H1 (cell line): ENCODE measurements around the gene CHAT. TPM values are rescaled to one million over a fixed set of nuclear protein-coding genes. Genes with fewer than 3 reads are reported as not detected.

Experiments
- CTCF ChIA-PET: fragments of 300-600 bp; sonication (Branson Sonifier 250); formaldehyde crosslinking; loops from one replicate; lab custom pipeline; 2021; ENCODE audit not compliant: partially characterized antibody; lab: Charles Lee
- POLR2A ChIA-PET: fragments of 300-600 bp; sonication (Branson Sonifier 250); formaldehyde crosslinking; loops from one replicate; lab custom pipeline; 2021; ENCODE audit warnings: inconsistent platforms; ENCODE audit not compliant: partially characterized antibody; lab: Charles Lee
- DNase-seq, 2 experiments: peaks; one replicate each; pipeline versions ENCODE4 v3.0.0 to v3.0.0-alpha.2; 2010 to 2022; ENCODE audit warnings: low spot score in 2 of 2, low read depth in 1 of 2, mixed read lengths in 1 of 2
- FAIRE-seq: peaks from 2 replicates; lab custom pipeline; 2011; peaks lifted over from hg19 to GRCh38; lab: Jason Lieb, UNC
- H2AFZ ChIP-seq: 2 replicates; pipeline ENCODE4 v1.8.1; 2012; ENCODE audit warnings: low read length, inconsistent platforms
- H2AK5ac ChIP-seq: 2 replicates; pipeline ENCODE4 v1.6.1; 2013; ENCODE audit warnings: low read depth, low read length
- H2BK120ac ChIP-seq: replicated peaks from 2 replicates; pipeline ENCODE3; 2013; ENCODE audit warnings: low read depth, low read length, inconsistent platforms
- H2BK12ac ChIP-seq: 2 replicates; pipeline ENCODE4 v1.6.1; 2013; ENCODE audit warnings: low read depth, low read length
- H2BK15ac ChIP-seq: 2 replicates; pipeline ENCODE4 v1.6.1; 2013; ENCODE audit warnings: low read length
- H2BK20ac ChIP-seq: 2 replicates; pipeline ENCODE4 v1.6.1; 2013; ENCODE audit warnings: low read length
- H2BK5ac ChIP-seq: 2 replicates; pipeline ENCODE4 v1.6.1; 2013; ENCODE audit warnings: low read depth, low read length
- H3K14ac ChIP-seq: 2 replicates; pipeline ENCODE4 v1.6.1; 2013; ENCODE audit warnings: inconsistent platforms; ENCODE audit not compliant: insufficient read length
- H3K18ac ChIP-seq: 2 replicates; pipeline ENCODE4 v1.6.1; 2013; ENCODE audit warnings: low read length; ENCODE audit errors: extremely low read depth
- H3K23ac ChIP-seq: 2 replicates; pipeline ENCODE4 v1.6.1; 2013; ENCODE audit warnings: inconsistent platforms; ENCODE audit not compliant: insufficient read length
- H3K23me2 ChIP-seq: 2 replicates; pipeline ENCODE4 v1.6.1; 2013; ENCODE audit warnings: low read depth, low read length
- H3K27ac ChIP-seq: 2 replicates; pipeline ENCODE4 v1.6.1; 2011; ENCODE audit warnings: low read depth, low read length, inconsistent platforms
- H3K27me3 ChIP-seq, 4 experiments: replicated peaks in 1 of 4; 1 replicate in 1 of 4; 2 replicates in 3 of 4; pipeline versions ENCODE4 v1.6.1 to v1.8.1; 2011 to 2013; ENCODE audit warnings: low read length in 3 of 4, mild to moderate bottlenecking in 3 of 4, inconsistent platforms in 2 of 4, mixed read lengths in 2 of 4, moderate library complexity in 1 of 4; ENCODE audit not compliant: control insufficient read depth in 3 of 4, insufficient read depth in 3 of 4; ENCODE audit errors: extremely low read depth in 1 of 4
- H3K36me3 ChIP-seq, 4 experiments: 2 replicates each; pipeline versions ENCODE4 v1.6.1 to v1.8.1; 2011 to 2013; ENCODE audit warnings: mild to moderate bottlenecking in 4 of 4, low read length in 3 of 4, moderate library complexity in 2 of 4, control low read depth in 1 of 4, inconsistent platforms in 1 of 4; ENCODE audit not compliant: insufficient read depth in 4 of 4, control insufficient read depth in 2 of 4
- H3K4ac ChIP-seq: replicated peaks from 2 replicates; pipeline ENCODE3; 2013; ENCODE audit warnings: low read length, low read depth, mixed read lengths, inconsistent platforms; ENCODE audit not compliant: insufficient read length
- H3K4me1 ChIP-seq, 4 experiments: replicated peaks in 1 of 4; 1 replicate in 1 of 4; 2 replicates in 3 of 4; pipeline versions ENCODE4 v1.6.1 to v1.8.1; 2011 to 2013; ENCODE audit warnings: low read length in 3 of 4, inconsistent platforms in 2 of 4, mixed read lengths in 1 of 4; ENCODE audit not compliant: insufficient read depth in 4 of 4, control insufficient read depth in 3 of 4
- H3K4me2 ChIP-seq, 2 experiments: 2 replicates each; pipeline versions ENCODE4 v1.6.1 to v1.8.1; 2011 to 2013; ENCODE audit warnings: low read depth in 2 of 2, low read length in 2 of 2, control low read depth in 1 of 2, inconsistent platforms in 1 of 2, mild to moderate bottlenecking in 1 of 2; ENCODE audit not compliant: insufficient read depth in 1 of 2
- H3K4me3 ChIP-seq, 4 experiments: fragments of 200-600, 300-600 bp in 1 of 4; sonication (generic), shearing (Covaris generic), sonication (Bioruptor Twin) in 1 of 4; 2 replicates each; pipeline versions ENCODE4 v1.5.1 to v1.8.1; 2011 to 2016; ENCODE audit warnings: low read length in 4 of 4, low read depth in 3 of 4, control low read depth in 2 of 4, inconsistent platforms in 2 of 4, mild to moderate bottlenecking in 2 of 4, mixed read lengths in 1 of 4, moderate library complexity in 1 of 4; ENCODE audit not compliant: insufficient read depth in 2 of 4; ENCODE audit errors: extremely low read depth in 1 of 4
- H3K56ac ChIP-seq: replicated peaks from 2 replicates; pipeline ENCODE3; 2013; ENCODE audit warnings: low read depth, mild to moderate bottlenecking, mixed read lengths, low read length, inconsistent platforms; ENCODE audit not compliant: insufficient read length
- H3K79me1 ChIP-seq: 2 replicates; pipeline ENCODE4 v1.6.1; 2013; ENCODE audit warnings: low read depth, low read length, control low read depth
- H3K79me2 ChIP-seq, 2 experiments: 2 replicates each; pipeline versions ENCODE4 v1.6.1 to v1.8.1; 2012 to 2013; ENCODE audit warnings: low read length in 2 of 2, mild to moderate bottlenecking in 2 of 2, inconsistent platforms in 1 of 2; ENCODE audit not compliant: insufficient read depth in 2 of 2, control insufficient read depth in 1 of 2
- H3K9ac ChIP-seq, 4 experiments: replicated peaks in 1 of 4; 1 replicate in 1 of 4; 2 replicates in 3 of 4; pipeline versions ENCODE4 v1.6.1 to v1.8.1; 2011 to 2013; ENCODE audit warnings: low read depth in 3 of 4, low read length in 3 of 4, control low read depth in 2 of 4, mild to moderate bottlenecking in 2 of 4, moderate library complexity in 2 of 4, inconsistent platforms in 1 of 4; ENCODE audit errors: extremely low read depth in 1 of 4
- H3K9me3 ChIP-seq, 2 experiments: 2 replicates each; pipeline versions ENCODE4 v1.6.1 to v1.8.1; 2012 to 2013; ENCODE audit warnings: mild to moderate bottlenecking in 2 of 2, moderate library complexity in 2 of 2, control low read depth in 1 of 2, inconsistent platforms in 1 of 2, low read depth in 1 of 2, low read length in 1 of 2, mixed read lengths in 1 of 2; ENCODE audit not compliant: insufficient read depth in 2 of 2
- H4K20me1 ChIP-seq, 2 experiments: replicated peaks in 1 of 2; 2 replicates each; pipeline versions ENCODE3 to v1.8.1; 2011 to 2013; ENCODE audit warnings: inconsistent platforms in 2 of 2, low read length in 2 of 2, mild to moderate bottlenecking in 1 of 2; ENCODE audit not compliant: insufficient read depth in 2 of 2, control insufficient read depth in 1 of 2
- H4K5ac ChIP-seq: 2 replicates; pipeline ENCODE4 v1.6.1; 2013; ENCODE audit warnings: low read length, low read depth, mixed read lengths, inconsistent platforms; ENCODE audit not compliant: insufficient read length
- H4K8ac ChIP-seq: 2 replicates; pipeline ENCODE4 v1.8.0; 2013; ENCODE audit warnings: mild to moderate bottlenecking, moderate library complexity, low read length, inconsistent platforms; ENCODE audit not compliant: insufficient read depth; ENCODE audit errors: extremely low read depth
- H4K91ac ChIP-seq: replicated peaks from 2 replicates; pipeline ENCODE3; 2013; ENCODE audit warnings: low read length, mixed read lengths, inconsistent platforms; ENCODE audit not compliant: insufficient read length
- ASH2L ChIP-seq: fragments of 200-600, 300-600 bp; sonication (generic); IDR thresholded peaks from one replicate; pipeline ENCODE4 v1.7.1; 2017; ENCODE audit warnings: low read length
- EZH2 ChIP-seq: fragments of 200-600 bp; sonication (generic); IDR thresholded peaks from 2 replicates; pipeline ENCODE4 v1.7.1; 2012; ENCODE audit warnings: low read depth, mild to moderate bottlenecking, moderate library complexity, low read length, inconsistent platforms; ENCODE audit not compliant: severe bottlenecking
- WGBS, 2 experiments: shearing (Covaris generic) in 1 of 2; methylation state at CpG; one replicate each; pipeline versions ENCODE4 v1.1.6 to v1.1.7; 2013 to 2015; ENCODE audit warnings: low lambda C conversion rate in 2 of 2, mixed read lengths in 2 of 2, inconsistent platforms in 1 of 2, low coverage in 1 of 2, missing lambda C conversion rate in 1 of 2; ENCODE audit not compliant: insufficient replicate concordance in 2 of 2, insufficient coverage in 1 of 2, insufficient read length in 1 of 2; ENCODE audit errors: extremely low coverage in 1 of 2, missing lambda C conversion rate in 1 of 2; 5-methylcytosine and 5-hydroxymethylcytosine counted together
- polyA plus RNA-seq, 7 experiments: library from polyadenylated mRNA; depleted of rRNA in 3 of 7; stranded (reverse) in 5 of 7; unstranded in 2 of 7; fragments of >200 nt in 5 of 7; fragments of 200-250 nt in 2 of 7; gene quantifications; 1 replicate in 5 of 7; 2 replicates in 1 of 7; 4 replicates in 1 of 7; pipeline versions ENCODE4 v1.2.1 to v1.2.3, GENCODE V29; 2011 to 2013; ENCODE audit warnings: missing spikeins in 2 of 7, mixed read lengths in 2 of 7
- total RNA-seq: library from RNA; stranded (reverse); fragmentation: NEBNext Ultra II Directional; extraction: Animal tissue kit (Norgen Biotek cat#: 25700); gene quantifications from 2 replicates; pipeline ENCODE4 v1.2.1, GENCODE V29; 2021

CHAT gene
- total and polyA plus RNA-seq, 2 of the 8 experiments (the other 6 are each of a cell fraction or from before 2014, with no cell fraction given) = not detected

DNA sequence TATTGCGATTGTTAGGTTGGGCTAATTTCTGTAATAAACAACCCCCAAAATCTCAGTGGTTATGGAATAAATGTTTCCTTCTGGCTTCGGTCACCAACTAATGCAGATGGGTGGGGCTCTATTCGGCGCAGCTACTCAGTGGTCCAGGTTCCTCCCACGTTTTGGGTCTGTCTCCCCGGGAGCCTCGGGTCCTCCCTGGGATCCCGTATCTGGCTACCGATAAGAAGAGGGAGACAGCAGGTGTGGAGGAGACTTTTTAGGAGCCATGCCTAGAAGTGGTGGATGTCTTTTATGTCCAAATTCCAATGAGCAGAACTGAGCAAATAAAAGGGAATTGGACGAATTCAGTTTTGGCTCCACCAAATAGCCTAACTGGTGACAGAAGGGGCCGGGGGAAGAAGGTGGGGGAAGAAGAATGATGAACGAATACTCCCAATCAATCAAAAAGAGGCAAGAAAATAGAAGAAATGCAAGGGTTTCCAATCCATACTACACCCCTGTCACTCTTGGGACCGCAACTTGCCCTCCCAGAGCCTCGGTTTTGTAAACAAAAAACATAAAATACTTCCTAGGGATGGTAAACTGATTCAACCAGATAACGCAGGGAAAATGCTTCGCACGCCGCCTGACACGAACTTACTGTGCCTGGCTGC is 65.1 kb downstream of the CHAT start:
- Histone ChIP-seq H2BK12ac (no peak overlapping the region), H3K9me3 (no peaks in the 10 kb centered on the region), H2BK5ac (no peak overlapping the region), H3K56ac (no peak overlapping the region), H3K79me2 (no peaks in the 10 kb centered on the region), H2AFZ (peak overlapping the region; percentile 71; the same call in 1 of the 2 replicates), H3K14ac (no peak overlapping the region), H3K4me3 (peak overlapping the region; percentile 42 to 61 (median 55)), H3K9ac (no peak overlapping the region), H3K27ac (no peak overlapping the region), H3K4me1 (peaks cover 0 to 3% (median 0%) of the 10 kb centered on the region in 4 experiments; a peak in 2 of 7 replicates), H2AK5ac (no peak overlapping the region), H4K91ac (no peak overlapping the region), H3K4ac (no peak overlapping the region), H3K79me1 (no peaks in the 10 kb centered on the region), H4K8ac (no peak overlapping the region), H3K4me2 (peak overlapping the region; percentile 85 to 92), H2BK15ac (no peak overlapping the region), H2BK20ac (no peak overlapping the region), H3K23me2 (peaks cover 5% of the 10 kb centered on the region), H3K18ac (peak overlapping the region; percentile 43; the same call in 1 of the 2 replicates), H3K23ac (no peak overlapping the region), H4K20me1 (no peaks in the 10 kb centered on the region), H3K27me3 (peaks cover 9 to 46% (median 32%) of the 10 kb centered on the region in 4 experiments), H2BK120ac (no peak overlapping the region), H3K36me3 (no peaks in the 10 kb centered on the region), H4K5ac (no peak overlapping the region)
- POLR2A ChIA-PET = interaction anchor here (0.9 to 1.4 kb wide), 2 partner anchors 9 to 12 kb away, joined by 3 read pairs; no protein-coding TSS in a partner anchor
- CTCF ChIA-PET = interaction anchor here (1.5 kb wide), 1 partner anchor 93 kb away, joined by 3 read pairs; no protein-coding TSS in a partner anchor
- peak; percentile 49 for TF ChIP-seq EZH2
- TF ChIP-seq ASH2L = no peak
- DNase-seq (peak in 1 of 2 experiments; percentile 33), FAIRE-seq (no peak)
- WGBS, 2 experiments = 22% methylated on average over 19 of the region's 19 CpGs; no CpG with 5 or more reads in 1 of the 2 experiments
